HuH-7 (cell line): ENCODE results near the gene NKX1-1.
"Not testable (repeated sequence)": the region's sequence is repeated elsewhere in the genome, so short reads cannot be mapped to it uniquely, and the experiment has no call there.

Source experiments
- DNase-seq: peaks from one replicate; pipeline ENCODE4 v3.0.0; 2011; ENCODE audit warnings: low spot score

Gene NKX1-1

GRCh38 chr4:1404573-1405253 lies 1.5 kb downstream of the NKX1-1 start:
- DNase-seq: no peak

GRCh38 chr4:1403591-1404572 lies 2.4 kb downstream of the NKX1-1 start:
- DNase-seq: no peak

- DNase-seq: no peak
These were observed 3.1 kb downstream of the NKX1-1 start for GRCh38 chr4:1403177-1403583.

- DNase-seq: no peak
These were observed 3.6 kb downstream of the NKX1-1 start for GRCh38 chr4:1402516-1403091.

GRCh38 chr4:1402021-1402515 lies 4.2 kb downstream of the NKX1-1 start:
- no peak for DNase-seq

- no peak for DNase-seq
These were observed 4.7 kb downstream of the NKX1-1 start for GRCh38 chr4:1401409-1402020.

- DNase-seq: no peak
These were observed 5.3 kb downstream of the NKX1-1 start for GRCh38 chr4:1400831-1401408.

GRCh38 chr4:1400191-1400805 lies 5.9 kb downstream of the NKX1-1 start:
- no peak for DNase-seq

GRCh38 chr4:1399508-1400190 lies 6.6 kb downstream of the NKX1-1 start:
- DNase-seq: no peak

- no peak for DNase-seq
These were observed 7.3 kb downstream of the NKX1-1 start for GRCh38 chr4:1398681-1399507.

- no peak for DNase-seq
These were observed 9.3 kb downstream of the NKX1-1 start for GRCh38 chr4:1396806-1397455.

GRCh38 chr4:1395941-1396805 lies 10.1 kb downstream of the NKX1-1 start:
- no peak for DNase-seq

- not testable (repeated sequence) for DNase-seq
These were observed 10.8 kb downstream of the NKX1-1 start for GRCh38 chr4:1395389-1395820.

GRCh38 chr4:1394554-1395388 lies 11.5 kb downstream of the NKX1-1 start:
- not testable (repeated sequence) for DNase-seq

- no peak for DNase-seq
These were observed 12.4 kb downstream of the NKX1-1 start for GRCh38 chr4:1393866-1394265.

GRCh38 chr4:1393363-1393762 lies 12.9 kb downstream of the NKX1-1 start:
- not testable (repeated sequence) for DNase-seq
